ENCODE measurements around the gene HNRNPUL1.

DNA sequence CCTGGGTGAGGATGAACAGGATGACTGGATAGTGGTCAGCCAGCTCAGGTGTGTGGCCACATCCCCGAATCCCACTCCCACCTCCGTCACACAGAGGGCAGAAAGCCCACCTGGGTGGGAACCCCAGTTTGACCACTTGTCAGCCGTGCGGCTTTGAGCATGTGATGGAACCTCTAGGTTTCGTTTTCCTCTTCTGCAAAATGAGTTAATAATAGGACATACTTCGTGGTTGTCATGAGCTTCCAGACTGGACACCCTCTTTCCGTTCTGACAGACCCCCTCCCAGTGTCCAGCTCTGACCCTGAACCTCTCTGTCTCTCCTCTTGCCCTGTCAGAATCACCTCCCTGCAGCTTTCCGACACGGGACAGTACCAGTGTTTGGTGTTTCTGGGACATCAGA lies 43.4 kb upstream of the HNRNPUL1 start:
- TF ChIP-seq, protein P1, sequence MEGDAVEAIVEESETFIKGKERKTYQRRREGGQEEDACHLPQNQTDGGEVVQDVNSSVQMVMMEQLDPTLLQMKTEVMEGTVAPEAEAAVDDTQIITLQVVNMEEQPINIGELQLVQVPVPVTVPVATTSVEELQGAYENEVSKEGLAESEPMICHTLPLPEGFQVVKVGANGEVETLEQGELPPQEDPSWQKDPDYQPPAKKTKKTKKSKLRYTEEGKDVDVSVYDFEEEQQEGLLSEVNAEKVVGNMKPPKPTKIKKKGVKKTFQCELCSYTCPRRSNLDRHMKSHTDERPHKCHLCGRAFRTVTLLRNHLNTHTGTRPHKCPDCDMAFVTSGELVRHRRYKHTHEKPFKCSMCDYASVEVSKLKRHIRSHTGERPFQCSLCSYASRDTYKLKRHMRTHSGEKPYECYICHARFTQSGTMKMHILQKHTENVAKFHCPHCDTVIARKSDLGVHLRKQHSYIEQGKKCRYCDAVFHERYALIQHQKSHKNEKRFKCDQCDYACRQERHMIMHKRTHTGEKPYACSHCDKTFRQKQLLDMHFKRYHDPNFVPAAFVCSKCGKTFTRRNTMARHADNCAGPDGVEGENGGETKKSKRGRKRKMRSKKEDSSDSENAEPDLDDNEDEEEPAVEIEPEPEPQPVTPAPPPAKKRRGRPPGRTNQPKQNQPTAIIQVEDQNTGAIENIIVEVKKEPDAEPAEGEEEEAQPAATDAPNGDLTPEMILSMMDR (IDR thresholded peaks at IDR 0.05) = no peak
- TF ChIP-seq EZH2 (IDR thresholded peaks at IDR 0.05) = no peak
